Lung (tissue), 12 donors: ENCODE data around the gene UNC119. TPM values are rescaled to one million over a fixed set of nuclear protein-coding genes. Genes with fewer than 3 reads are reported as not detected.

ENCODE experiments used
- ATAC-seq: fragments of 200-7000 bp; cut with Tn5 transposase; one replicate; pipeline ENCODE4 v1.9.1; 2020; ENCODE audit warnings: moderate number of reproducible peaks; ENCODE audit not compliant: insufficient read depth, low FRiP score
- DNase-seq, 3 donors: peaks; one replicate each; pipeline ENCODE4 v3.0.0-alpha.2; 2013 to 2017
- H3K27ac ChIP-seq, 2 donors: one replicate each; pipeline ENCODE4 v1.5.1; 2013; ENCODE audit warnings: mild to moderate bottlenecking in 2 of 2, moderate library complexity in 2 of 2, control low read depth in 1 of 2, inconsistent platforms in 1 of 2, low read depth in 1 of 2, low read length in 1 of 2
- H3K27me3 ChIP-seq, 3 donors: one replicate each; pipeline ENCODE4 v1.5.1; 2013; ENCODE audit warnings: low read length in 2 of 3; ENCODE audit not compliant: control insufficient read depth in 3 of 3, insufficient read depth in 3 of 3
- H3K36me3 ChIP-seq, 4 donors: one replicate each; pipeline ENCODE4 v1.5.1; 2013; ENCODE audit warnings: low read length in 4 of 4, mild to moderate bottlenecking in 1 of 4, moderate library complexity in 1 of 4; ENCODE audit not compliant: control insufficient read depth in 4 of 4, insufficient read depth in 4 of 4
- H3K4me1 ChIP-seq, 5 donors: one replicate each; pipeline ENCODE4 v1.5.1; 2013; ENCODE audit warnings: low read length in 5 of 5, mild to moderate bottlenecking in 2 of 5, moderate library complexity in 1 of 5; ENCODE audit not compliant: control insufficient read depth in 5 of 5, insufficient read depth in 5 of 5
- H3K4me3 ChIP-seq: one replicate; pipeline ENCODE4 v1.5.1; 2013; ENCODE audit warnings: mild to moderate bottlenecking, control low read depth, moderate library complexity
- H3K9ac ChIP-seq, 2 donors: one replicate each; pipeline ENCODE4 v1.5.1; 2013; ENCODE audit warnings: low read length in 2 of 2, control low read depth in 1 of 2; ENCODE audit not compliant: insufficient read depth in 1 of 2
- H3K9me3 ChIP-seq, 4 donors: one replicate each; pipeline ENCODE4 v1.5.1; 2013; ENCODE audit warnings: low read length in 3 of 4, mild to moderate bottlenecking in 1 of 4, moderate library complexity in 1 of 4; ENCODE audit not compliant: control insufficient read depth in 4 of 4, insufficient read depth in 3 of 4
- WGBS, 2 donors: extraction: QIAGEN DNeasy Blood & Tissue Kit; methylation state at CpG; one replicate each; pipeline ENCODE4 v1.1.7; 2013; 5-methylcytosine and 5-hydroxymethylcytosine counted together
- polyA plus RNA-seq, 2 donors: library from polyadenylated mRNA; stranded (reverse); fragments of 200-250 nt; gene quantifications; one replicate each; pipeline ENCODE4 v1.2.1, GENCODE V29; 2013
- total RNA-seq, 2 donors: library from RNA; depleted of rRNA in 1 of 2; stranded (reverse); fragments of >200 nt in 1 of 2; gene quantifications; one replicate each; pipeline ENCODE4 v1.2.1, GENCODE V29; 2014 to 2021
- TF ChIP-seq, protein P1 (sequence below): IDR thresholded peaks from 2 replicates; pipeline ENCODE4 v1.5.1; 2012; ENCODE audit warnings: mild to moderate bottlenecking; ENCODE audit errors: control extremely low read depth, extremely low read depth
- donor health status: control.
- donor health status: control.
- donor health status: Bipolar disorder and iron deficiency.
- donor health status: healthy.
- donor health status: DM: yes; HTN: yes; CAD: no.

Gene UNC119
- total and polyA plus RNA-seq, 4 donors = 19.0 to 40.0 (median 31.7) TPM

DNA sequence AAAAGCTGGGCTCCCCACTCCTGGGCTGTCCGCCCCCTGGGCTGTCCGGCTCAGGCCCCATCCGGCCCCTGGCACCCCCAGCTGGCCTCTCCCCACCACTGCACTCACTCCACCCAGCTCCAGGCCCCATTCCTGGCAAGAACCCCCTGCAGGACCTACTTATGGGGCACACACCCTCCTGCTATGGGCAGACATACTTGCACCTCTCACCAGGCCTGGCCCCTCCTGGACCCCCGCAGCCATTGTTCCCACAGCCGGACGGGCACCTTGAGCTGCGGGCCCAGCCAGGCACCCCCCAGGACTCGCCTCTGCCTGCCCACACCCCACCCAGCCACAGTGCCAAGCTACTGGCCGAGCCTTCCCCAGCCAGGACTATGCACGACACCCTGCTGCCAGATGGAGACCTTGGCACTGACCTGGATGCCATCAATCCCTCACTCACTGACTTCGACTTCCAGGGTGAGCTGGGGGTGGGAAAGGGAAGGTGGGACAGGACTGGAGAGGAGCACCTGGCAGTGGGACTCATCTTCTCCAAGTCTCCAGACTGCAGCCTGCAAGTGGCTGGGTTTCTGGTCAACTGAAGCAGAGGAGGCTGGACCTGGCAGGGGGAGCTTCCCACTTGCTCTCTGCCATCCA is 17.6 kb downstream of the UNC119 start:
- 90 to 94% methylated on average over 11 of the region's 11 CpGs for WGBS, 2 donors

DNA sequence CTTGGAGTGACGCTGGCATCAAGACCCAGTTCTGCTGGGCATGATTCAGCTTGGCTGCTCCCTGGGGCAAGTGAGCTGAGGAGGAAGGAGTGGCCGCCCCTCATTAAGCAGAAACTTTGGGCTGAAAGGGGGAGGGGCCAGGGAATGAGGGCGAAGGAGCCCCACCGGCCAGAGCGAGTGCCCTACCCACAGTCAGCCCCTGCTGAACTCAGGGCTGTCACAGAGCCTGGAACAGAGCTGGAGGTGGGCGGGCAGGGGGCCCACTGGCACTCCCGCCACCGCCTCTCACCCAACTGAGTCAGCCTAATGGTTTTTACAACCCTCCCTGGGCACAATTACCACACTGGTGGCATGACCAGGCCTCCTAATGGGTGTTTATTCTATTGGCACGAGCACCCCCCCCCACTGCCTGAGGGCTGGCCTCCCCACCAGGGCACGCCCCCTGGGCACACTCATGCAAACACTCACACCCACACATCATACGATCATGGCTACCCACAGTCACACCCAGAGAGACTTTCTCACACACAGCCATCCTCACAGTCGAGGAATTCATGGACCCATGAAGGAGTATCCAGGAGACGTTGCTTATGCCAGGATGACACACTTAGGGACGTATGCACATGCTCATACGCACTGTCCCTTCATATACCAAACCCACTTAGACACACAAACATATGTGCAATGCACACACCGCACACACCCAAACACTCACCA is 19.2 kb downstream of the UNC119 start:
- Histone ChIP-seq H3K4me1 (peaks cover 0 to 6% (median 0%) of the 10 kb centered on the region in 5 donors), H3K9me3 (no peaks in the 10 kb centered on the region), H3K36me3 (no peaks in the 10 kb centered on the region), H3K27me3 (no peaks in the 10 kb centered on the region), H3K27ac (no peak overlapping the region), H3K9ac (no peak overlapping the region), H3K4me3 (no peak overlapping the region)
- no peak for DNase-seq
- no peak for ATAC-seq
- TF ChIP-seq, protein P1, sequence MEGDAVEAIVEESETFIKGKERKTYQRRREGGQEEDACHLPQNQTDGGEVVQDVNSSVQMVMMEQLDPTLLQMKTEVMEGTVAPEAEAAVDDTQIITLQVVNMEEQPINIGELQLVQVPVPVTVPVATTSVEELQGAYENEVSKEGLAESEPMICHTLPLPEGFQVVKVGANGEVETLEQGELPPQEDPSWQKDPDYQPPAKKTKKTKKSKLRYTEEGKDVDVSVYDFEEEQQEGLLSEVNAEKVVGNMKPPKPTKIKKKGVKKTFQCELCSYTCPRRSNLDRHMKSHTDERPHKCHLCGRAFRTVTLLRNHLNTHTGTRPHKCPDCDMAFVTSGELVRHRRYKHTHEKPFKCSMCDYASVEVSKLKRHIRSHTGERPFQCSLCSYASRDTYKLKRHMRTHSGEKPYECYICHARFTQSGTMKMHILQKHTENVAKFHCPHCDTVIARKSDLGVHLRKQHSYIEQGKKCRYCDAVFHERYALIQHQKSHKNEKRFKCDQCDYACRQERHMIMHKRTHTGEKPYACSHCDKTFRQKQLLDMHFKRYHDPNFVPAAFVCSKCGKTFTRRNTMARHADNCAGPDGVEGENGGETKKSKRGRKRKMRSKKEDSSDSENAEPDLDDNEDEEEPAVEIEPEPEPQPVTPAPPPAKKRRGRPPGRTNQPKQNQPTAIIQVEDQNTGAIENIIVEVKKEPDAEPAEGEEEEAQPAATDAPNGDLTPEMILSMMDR = no peak
- WGBS, 2 donors = 72 to 81% methylated on average over 16 of the region's 16 CpGs

More for the DNA sequence above, 17.6 kb downstream of the UNC119 start:
- Histone ChIP-seq H3K4me1 (peaks cover 0 to 6% (median 0%) of the 10 kb centered on the region in 5 donors), H3K9ac (no peak overlapping the region), H3K36me3 (no peaks in the 10 kb centered on the region), H3K27me3 (no peaks in the 10 kb centered on the region), H3K9me3 (no peaks in the 10 kb centered on the region), H3K4me3 (no peak overlapping the region), H3K27ac (no peak overlapping the region)
- no peak for ATAC-seq
- DNase-seq = no peak
- TF ChIP-seq, protein P1 = no peak

DNA sequence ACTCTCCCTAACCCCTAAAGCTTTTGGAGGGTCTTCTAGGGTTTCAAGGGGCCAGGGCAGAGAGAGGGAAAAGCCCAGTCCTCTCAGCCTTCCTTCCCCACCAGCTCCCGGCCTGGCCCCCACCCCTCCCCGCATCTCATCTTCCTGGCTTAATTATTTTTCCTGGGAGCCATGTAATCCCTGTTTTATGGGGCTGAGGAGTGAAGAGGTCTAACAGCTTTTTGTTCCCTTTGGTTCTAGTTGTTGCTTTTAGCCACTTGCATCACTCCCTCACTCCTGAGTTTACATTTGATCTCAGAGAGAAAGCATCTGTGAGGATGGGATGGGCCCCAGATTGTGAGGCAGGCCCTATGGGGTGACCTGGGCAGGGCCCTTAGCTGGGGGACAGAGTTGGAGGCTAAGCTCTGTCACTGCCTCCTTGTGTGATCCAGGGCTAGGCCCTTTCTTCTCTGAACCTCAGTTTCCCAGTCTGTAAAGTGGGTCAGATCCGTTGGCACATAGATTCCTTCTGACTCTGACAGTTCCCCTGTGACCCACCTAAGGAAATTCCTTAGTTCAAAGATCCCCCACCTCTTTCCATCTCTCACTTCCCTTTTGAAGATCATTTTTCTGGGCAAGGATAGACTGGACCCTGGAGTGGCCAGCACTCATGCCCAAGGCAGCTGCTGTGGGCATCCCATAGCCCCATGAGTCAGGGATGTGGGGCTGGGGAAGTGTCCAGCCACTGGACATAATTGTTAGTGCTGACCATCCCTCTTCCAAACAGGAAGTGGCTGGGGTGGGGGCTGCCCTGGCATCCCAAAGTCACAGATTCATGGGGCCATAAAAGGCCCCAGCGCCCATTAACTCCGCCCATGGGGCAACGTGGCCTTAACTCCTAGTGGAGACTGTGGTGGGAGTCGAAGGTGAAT is 20.1 kb downstream of the UNC119 start:
- Histone ChIP-seq H3K4me1 (peaks cover 0 to 6% (median 0%) of the 10 kb centered on the region in 5 donors), H3K4me3 (no peak overlapping the region), H3K27me3 (no peaks in the 10 kb centered on the region), H3K9ac (no peak overlapping the region), H3K27ac (no peak overlapping the region), H3K9me3 (no peaks in the 10 kb centered on the region), H3K36me3 (no peaks in the 10 kb centered on the region)
- ATAC-seq (no peak), DNase-seq (no peak)
- WGBS, 2 donors = 78 to 85% methylated on average over 7 of the region's 7 CpGs
- TF ChIP-seq, protein P1 = no peak
